Prostate gland (tissue), 2 donors: Measurements from ENCODE around the gene SEL1L3.

Experiments used
- CTCF ChIP-seq, 4 experiments: fragments of 200-600 bp in 2 of 4; fragments of 450-650 bp in 2 of 4; sonication (generic) in 2 of 4; IDR thresholded peaks; 1 replicate in 3 of 4; 2 replicates in 1 of 4; pipeline ENCODE4 v1.5.1; 2016 to 2019; ENCODE audit warnings: antibody characterized with exemption in 4 of 4, mild to moderate bottlenecking in 2 of 4, moderate library complexity in 2 of 4
- POLR2A ChIP-seq: fragments of 450-650 bp; IDR thresholded peaks from one replicate; pipeline ENCODE4 v1.6.1; 2016; ENCODE audit warnings: antibody characterized with exemption, mild to moderate bottlenecking
- POLR2AphosphoS5 ChIP-seq: sonication (generic); formaldehyde crosslinking; IDR thresholded peaks from one replicate; pipeline ENCODE4 v1.6.1; 2017; ENCODE audit warnings: antibody characterized with exemption

GRCh38 chr4:25776795-25777194, 86.0 kb downstream of the SEL1L3 start:
- TF ChIP-seq POLR2AphosphoS5 = no peak
- no peak for TF ChIP-seq CTCF (IDR thresholded peaks at IDR 0.05)
- no peak for TF ChIP-seq POLR2A
